GM19324 (cell line): Measurements from ENCODE around the gene MACROD2.

Experiments used
- ATAC-seq: cut with Tn5 transposase; IDR thresholded peaks from one replicate; pipeline ENCODE4 v1.9.1; 2021; ENCODE audit warnings: mild to moderate bottlenecking, moderate library complexity; ENCODE audit not compliant: unreplicated experiment, low FRiP score

The MACROD2 gene

GRCh38 chr20:14721926-14722452, 726.7 kb downstream of the MACROD2 start:
- ATAC-seq: no peak

- no peak for ATAC-seq
Measured at GRCh38 chr20:14723614-14724013, 728.3 kb downstream of the MACROD2 start.

DNA sequence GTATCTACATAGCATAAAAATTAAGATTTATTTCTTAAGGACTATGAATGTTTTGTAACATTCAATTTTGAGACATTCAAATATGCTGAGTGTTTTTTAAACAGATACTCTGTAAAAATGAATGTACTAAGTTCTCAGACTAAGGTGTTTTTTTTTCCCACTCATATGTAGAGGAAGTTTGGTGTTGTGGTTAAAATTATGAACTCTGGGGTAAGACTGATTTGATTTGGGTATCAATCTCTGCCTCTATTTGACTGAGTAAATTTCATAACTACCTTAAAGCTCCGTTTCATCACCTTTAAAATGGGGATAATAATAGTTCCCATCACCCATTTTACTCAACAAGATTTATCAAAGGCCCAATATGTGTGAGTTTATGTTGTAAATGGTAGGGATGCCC, 728.7 kb downstream of the MACROD2 start:
- ATAC-seq: no peak

DNA sequence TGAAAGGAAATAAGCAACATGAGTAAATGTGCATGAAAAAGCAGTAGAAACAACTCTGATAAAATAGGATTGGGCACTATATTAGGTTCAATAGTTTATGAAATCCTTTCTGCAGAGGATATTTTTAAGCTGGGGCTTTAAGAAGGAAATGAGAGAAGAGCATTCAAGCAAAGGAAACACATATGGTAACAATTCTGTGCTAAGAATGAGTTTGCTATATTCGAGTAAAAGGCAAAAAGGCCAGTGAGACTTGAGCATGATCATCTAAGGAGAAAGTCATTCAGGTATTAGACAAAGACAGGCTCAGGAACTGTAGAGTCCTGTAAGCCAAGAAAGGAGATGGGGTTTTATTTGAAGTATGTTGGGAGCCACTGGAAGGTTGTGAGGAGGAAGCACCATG, 729.2 kb downstream of the MACROD2 start:
- ATAC-seq: no peak

DNA sequence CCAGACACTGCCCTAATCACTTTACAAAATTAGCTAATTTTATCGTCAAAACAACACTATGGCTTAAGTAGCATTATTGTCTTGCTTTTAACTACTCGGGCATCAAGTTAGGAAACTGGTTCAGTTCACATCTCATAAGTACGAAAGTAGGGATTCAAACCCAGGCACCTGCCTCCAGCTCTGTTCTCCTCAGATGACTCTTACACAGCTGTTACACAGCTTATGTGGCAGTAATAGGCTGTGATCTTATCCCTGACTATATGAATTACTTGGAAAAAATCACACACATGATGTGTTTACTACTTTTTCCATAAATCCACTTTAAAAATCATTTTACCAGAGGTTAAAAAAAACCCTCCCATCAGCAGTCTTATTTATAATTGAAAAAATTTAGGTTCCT, 731.3 kb downstream of the MACROD2 start:
- no peak for ATAC-seq

DNA sequence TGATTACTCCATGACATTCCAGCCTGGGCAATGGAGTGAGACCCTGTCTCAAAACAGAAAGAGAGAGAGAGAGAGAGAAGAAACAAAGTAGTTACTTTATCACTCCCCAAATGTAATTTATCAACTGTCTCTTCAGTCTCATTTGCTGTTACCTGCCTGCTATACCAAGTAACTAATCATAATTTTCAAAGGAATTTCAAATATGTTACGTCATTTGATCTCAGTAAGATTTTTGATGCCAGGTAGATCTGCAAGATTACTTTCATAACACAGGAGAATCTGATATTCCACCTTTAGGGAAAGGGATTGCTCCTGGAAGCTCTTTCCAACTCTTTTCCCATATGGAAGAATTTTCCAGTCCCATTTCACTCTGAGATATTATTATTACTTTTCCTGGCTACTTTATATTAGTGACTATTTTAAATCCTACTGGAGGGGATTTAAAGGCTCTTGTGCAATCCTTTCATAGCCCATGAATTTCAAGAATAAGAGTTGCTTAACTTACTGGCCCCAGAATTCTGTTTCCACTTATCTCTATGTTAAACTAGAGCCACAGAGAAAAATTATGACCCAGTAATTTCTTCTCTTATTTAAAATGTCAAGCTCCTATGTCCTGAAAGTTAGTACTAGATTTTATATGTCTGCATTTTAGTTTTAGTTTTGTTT, 732.3 kb downstream of the MACROD2 start:
- ATAC-seq: no peak

GRCh38 chr20:14729390-14729789, 734.1 kb downstream of the MACROD2 start:
- no peak for ATAC-seq

- ATAC-seq: no peak
Measured at GRCh38 chr20:14732343-14732742, 737.0 kb downstream of the MACROD2 start.

- no peak for ATAC-seq
Measured at GRCh38 chr20:14732996-14733395, 737.7 kb downstream of the MACROD2 start.

DNA sequence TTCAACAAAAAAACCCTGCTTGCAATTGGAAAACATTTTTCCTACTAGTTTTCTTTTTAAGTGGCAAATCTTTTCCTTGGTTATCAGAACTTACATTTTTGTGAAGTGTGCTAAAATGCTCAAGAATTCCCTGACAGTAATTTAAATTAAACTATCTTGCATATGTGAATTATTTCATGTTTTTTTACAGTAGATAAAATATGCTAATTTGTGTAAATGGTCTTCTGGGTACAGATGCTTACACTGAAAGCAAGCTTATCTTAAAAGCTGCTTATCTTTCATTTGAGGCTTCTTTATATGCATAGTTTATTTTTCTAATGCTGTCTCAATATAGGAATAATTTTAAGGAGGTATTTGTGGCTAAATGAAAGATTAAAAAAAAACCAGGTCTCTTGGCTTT, 745.1 kb downstream of the MACROD2 start:
- ATAC-seq: no peak

DNA sequence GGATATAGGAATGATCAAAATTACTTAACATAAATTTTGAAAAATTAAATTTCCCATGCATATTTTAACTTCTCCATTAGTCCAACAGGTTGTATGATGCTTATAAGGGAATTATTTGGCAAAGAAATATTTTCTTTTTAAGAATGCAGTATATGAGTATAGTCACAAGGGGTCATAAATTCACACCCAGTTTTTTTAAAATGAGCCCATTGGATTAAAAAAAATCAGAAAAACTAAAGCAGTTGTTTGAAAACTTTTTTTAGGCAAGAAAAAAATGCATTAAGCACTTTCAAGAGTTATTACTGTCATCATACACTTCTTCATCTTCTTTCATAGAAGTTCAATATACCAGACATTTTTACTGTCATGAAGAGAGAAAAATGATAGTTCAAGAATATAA, 746.3 kb downstream of the MACROD2 start:
- no peak for ATAC-seq

DNA sequence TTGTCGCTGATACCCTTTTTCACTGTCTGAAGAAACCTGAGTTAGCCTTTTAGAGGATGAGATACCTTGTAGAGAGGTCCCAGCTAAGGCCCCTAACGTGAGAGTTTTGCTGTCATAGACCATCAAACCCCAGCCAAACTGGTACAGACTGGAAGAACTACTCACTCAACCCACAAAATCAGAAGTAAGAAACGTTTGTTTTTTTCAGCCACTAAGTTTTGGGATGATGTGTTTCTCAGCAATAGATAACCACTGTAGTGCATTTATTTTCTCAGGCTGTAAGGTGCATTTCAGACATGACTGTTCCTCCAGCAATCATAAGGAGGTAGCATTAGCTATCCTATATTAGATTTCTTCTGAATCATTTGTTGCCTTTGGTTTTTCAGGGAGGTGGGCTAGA, 749.4 kb downstream of the MACROD2 start:
- ATAC-seq: no peak

DNA sequence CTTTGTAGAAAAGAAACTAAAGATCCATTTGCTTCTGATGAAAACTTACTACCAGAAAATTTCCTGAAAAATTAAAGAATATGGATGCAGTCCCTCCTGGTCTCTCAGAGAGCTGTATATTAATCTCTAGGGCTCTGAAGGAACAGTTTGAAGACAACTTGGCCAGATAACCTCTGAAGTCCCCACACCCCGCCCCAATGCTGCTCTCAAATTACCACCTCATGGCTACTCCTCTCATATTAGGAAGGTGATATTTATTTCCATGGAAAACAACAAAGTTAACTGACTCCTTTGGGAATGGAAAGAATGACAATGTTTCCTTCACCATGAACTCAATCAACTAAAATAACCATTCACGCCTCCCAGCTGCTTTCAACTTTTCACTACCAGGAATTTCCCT, 750.5 kb downstream of the MACROD2 start:
- ATAC-seq: no peak

GRCh38 chr20:14751191-14751590, 755.9 kb downstream of the MACROD2 start:
- no peak for ATAC-seq

DNA sequence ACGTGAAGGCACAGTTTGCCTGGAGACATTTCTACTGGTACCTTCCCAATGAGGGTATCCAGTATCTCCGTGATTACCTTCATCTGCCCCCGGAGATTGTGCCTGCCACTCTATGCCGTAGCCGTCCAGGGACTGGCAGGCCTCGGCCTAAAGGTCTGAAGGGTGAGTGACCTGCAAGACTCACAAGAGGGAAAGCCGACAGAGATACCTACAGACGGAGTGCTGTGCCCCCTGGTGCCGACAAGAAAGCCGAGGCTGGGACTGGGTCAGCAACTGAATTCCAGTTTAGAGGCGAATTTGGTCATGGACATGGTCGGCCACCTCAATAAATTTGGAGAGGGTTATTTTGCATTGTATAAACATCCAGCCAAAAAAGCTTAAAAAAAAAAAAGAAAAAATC, 762.4 kb downstream of the MACROD2 start:
- ATAC-seq: no peak

- no peak for ATAC-seq
Measured at GRCh38 chr20:14758356-14758755, 763.0 kb downstream of the MACROD2 start.

GRCh38 chr20:14759979-14760378, 764.7 kb downstream of the MACROD2 start:
- ATAC-seq: no peak

- no peak for ATAC-seq
Measured at GRCh38 chr20:14761903-14762302, 766.6 kb downstream of the MACROD2 start.

GRCh38 chr20:14764511-14765369, 769.4 kb downstream of the MACROD2 start:
- ATAC-seq: no peak

DNA sequence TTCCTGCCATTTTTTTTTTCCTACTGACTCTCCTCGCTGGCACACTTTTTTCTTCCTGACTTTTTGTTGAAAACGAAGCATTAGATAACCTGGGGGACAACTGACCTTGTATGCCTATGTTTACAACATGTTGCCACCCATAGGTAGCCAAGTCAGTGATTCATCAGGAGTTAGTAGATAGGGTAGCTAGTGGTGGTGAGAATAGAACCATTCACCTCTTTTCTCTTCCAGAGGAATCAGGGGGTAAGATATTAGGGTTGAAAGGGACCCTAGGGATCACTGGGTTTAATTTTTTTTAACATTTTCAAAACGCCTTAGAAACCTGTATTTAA, 770.0 kb downstream of the MACROD2 start:
- ATAC-seq: no peak

DNA sequence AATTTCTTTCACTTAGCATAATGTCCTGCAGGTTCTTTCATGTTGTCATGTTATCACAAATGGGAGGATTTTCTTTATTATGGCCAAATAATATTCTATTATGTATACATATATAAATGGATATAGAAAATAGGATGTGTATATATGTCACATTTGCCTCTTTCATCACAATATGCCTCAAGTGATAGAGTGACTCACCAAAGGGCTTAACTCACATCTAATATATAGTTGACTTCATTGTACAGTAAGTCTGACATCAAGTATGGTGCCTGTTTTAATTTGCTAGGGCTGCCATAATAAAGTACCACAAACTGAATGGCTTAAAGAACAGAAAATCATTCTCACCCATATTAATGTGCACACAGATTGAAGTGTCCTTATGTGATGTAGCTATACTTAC, 778.2 kb downstream of the MACROD2 start:
- ATAC-seq: no peak

DNA sequence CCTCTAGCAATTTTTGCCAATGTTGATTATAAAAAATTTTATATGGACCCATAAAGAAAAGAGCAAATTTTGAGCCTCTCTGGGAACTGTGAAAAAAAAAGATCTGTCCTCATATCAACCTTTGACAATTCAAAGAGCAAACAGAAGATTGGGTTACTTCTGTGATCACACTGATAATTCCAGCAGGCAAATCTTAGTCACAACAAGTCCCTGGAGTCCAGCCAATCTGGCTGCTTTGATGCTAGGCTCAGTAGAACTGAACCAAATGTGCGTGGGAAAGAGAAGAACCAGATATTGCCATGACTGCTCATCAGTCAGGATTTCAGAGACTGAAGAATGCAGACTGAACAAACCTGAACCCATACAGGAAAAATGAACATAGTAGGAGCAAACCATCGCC, 780.5 kb downstream of the MACROD2 start:
- no peak for ATAC-seq
